Measurements from ENCODE around the gene EDNRA.

EDNRA gene

GRCh38 chr4:147570616-147571015 lies 89.7 kb downstream of the EDNRA start:
- H3K79me2 ChIP-seq (ENCODE audit: insufficient read depth, low read depth), result no peaks in the 10 kb centered on the region
- no peak overlapping the region for H3K4me2 ChIP-seq
- no peaks in the 10 kb centered on the region for H3K4me1 ChIP-seq (ENCODE audit: low read depth, poor library complexity, severe bottlenecking)
- H4K20me1 ChIP-seq (ENCODE audit: insufficient read depth), result no peaks in the 10 kb centered on the region
- no peaks in the 10 kb centered on the region for H3K36me3 ChIP-seq (ENCODE audit: insufficient read depth)
- H3K9ac ChIP-seq, result no peak overlapping the region
- H3K27me3 ChIP-seq (ENCODE audit: insufficient read depth, low read depth), result no peaks in the 10 kb centered on the region
- no peak overlapping the region for H3K27ac ChIP-seq
- H2AFZ ChIP-seq (ENCODE audit: low read depth), result no peak overlapping the region
- TF ChIP-seq CTCF (conservative IDR thresholded peaks at IDR 0.05; ENCODE audit: low read depth, low read length), result no peak
- no peak overlapping the region for H3K4me3 ChIP-seq (IDR thresholded peaks at IDR 0.05; ENCODE audit: insufficient read depth, low read depth, low read length)

GRCh38 chr4:147571036-147571770 lies 90.3 kb downstream of the EDNRA start:
- no peak overlapping the region for H2AFZ ChIP-seq (ENCODE audit: low read depth)
- TF ChIP-seq CTCF (conservative IDR thresholded peaks at IDR 0.05; ENCODE audit: low read depth, low read length), result no peak
- H3K27me3 ChIP-seq (ENCODE audit: insufficient read depth, low read depth), result no peaks in the 10 kb centered on the region
- no peak overlapping the region for H3K4me2 ChIP-seq
- H3K4me3 ChIP-seq (IDR thresholded peaks at IDR 0.05; ENCODE audit: insufficient read depth, low read depth, low read length), result no peak overlapping the region
- H4K20me1 ChIP-seq (ENCODE audit: insufficient read depth), result no peaks in the 10 kb centered on the region
- H3K27ac ChIP-seq, result no peak overlapping the region
- H3K79me2 ChIP-seq (ENCODE audit: insufficient read depth, low read depth), result no peaks in the 10 kb centered on the region
- H3K4me1 ChIP-seq (ENCODE audit: low read depth, poor library complexity, severe bottlenecking), result no peaks in the 10 kb centered on the region
- no peaks in the 10 kb centered on the region for H3K36me3 ChIP-seq (ENCODE audit: insufficient read depth)
- H3K9ac ChIP-seq, result no peak overlapping the region

- Histone ChIP-seq H3K4me2 (no peak overlapping the region), H3K4me1 (ENCODE audit: low read depth, poor library complexity, severe bottlenecking) (no peaks in the 10 kb centered on the region), H3K36me3 (ENCODE audit: insufficient read depth) (no peaks in the 10 kb centered on the region), H3K4me3 (IDR thresholded peaks at IDR 0.05; ENCODE audit: insufficient read depth, low read depth, low read length) (no peak overlapping the region), H3K9ac (no peak overlapping the region), H2AFZ (ENCODE audit: low read depth) (no peak overlapping the region), H3K27ac (no peak overlapping the region), H3K27me3 (ENCODE audit: insufficient read depth, low read depth) (no peaks in the 10 kb centered on the region), H4K20me1 (ENCODE audit: insufficient read depth) (no peaks in the 10 kb centered on the region), H3K79me2 (ENCODE audit: insufficient read depth, low read depth) (no peaks in the 10 kb centered on the region)
- TF ChIP-seq CTCF (conservative IDR thresholded peaks at IDR 0.05; ENCODE audit: low read depth, low read length), result no peak
These were observed 95.2 kb downstream of the EDNRA start for GRCh38 chr4:147576084-147576483.

GRCh38 chr4:147578051-147578476 lies 97.2 kb downstream of the EDNRA start:
- no peak overlapping the region for H3K27ac ChIP-seq

More at GRCh38 chr4:147578051-147578476, 97.2 kb downstream of the EDNRA start:
- Histone ChIP-seq H2AFZ (ENCODE audit: low read depth) (no peak overlapping the region), H3K79me2 (ENCODE audit: insufficient read depth, low read depth) (no peaks in the 10 kb centered on the region), H3K36me3 (ENCODE audit: insufficient read depth) (no peaks in the 10 kb centered on the region), H3K4me1 (ENCODE audit: low read depth, poor library complexity, severe bottlenecking) (no peaks in the 10 kb centered on the region), H3K4me2 (no peak overlapping the region), H3K9ac (no peak overlapping the region), H4K20me1 (ENCODE audit: insufficient read depth) (no peaks in the 10 kb centered on the region), H3K27me3 (ENCODE audit: insufficient read depth, low read depth) (no peaks in the 10 kb centered on the region), H3K4me3 (IDR thresholded peaks at IDR 0.05; ENCODE audit: insufficient read depth, low read depth, low read length) (no peak overlapping the region)
- no peak for TF ChIP-seq CTCF (conservative IDR thresholded peaks at IDR 0.05; ENCODE audit: low read depth, low read length)

All from KMS-11 (cell line).